GM19438 (cell line): ENCODE results near the gene SYNE2.
"Not testable (repeated sequence)": the region's sequence is repeated elsewhere in the genome, so short reads cannot be mapped to it uniquely, and the experiment has no call there.

ENCODE experiments used
- ATAC-seq: cut with Tn5 transposase; IDR thresholded peaks from one replicate; pipeline ENCODE4 v1.9.1; 2021; ENCODE audit warnings: low read depth; ENCODE audit not compliant: unreplicated experiment

SYNE2 gene

DNA sequence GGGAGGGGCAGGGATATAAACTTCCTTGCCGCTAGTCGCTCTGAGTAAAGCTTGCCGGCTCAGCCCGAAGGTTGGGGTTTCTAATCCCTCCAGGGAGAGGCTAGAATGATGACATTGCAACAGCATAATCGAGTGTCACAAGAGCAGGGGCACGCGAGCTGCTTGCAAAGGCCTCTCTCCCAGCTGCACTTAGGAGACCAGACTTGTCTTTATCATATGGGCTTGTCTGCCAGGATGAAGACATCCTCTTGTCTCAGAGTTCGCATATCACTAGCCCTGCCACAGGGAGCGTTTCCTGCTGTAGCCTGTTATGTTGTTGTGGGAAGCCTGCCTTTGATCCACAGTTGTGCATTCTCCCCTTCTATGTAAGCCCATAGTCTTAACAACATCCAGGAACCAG, 261.4 kb downstream of the SYNE2 start:
- ATAC-seq: no peak

DNA sequence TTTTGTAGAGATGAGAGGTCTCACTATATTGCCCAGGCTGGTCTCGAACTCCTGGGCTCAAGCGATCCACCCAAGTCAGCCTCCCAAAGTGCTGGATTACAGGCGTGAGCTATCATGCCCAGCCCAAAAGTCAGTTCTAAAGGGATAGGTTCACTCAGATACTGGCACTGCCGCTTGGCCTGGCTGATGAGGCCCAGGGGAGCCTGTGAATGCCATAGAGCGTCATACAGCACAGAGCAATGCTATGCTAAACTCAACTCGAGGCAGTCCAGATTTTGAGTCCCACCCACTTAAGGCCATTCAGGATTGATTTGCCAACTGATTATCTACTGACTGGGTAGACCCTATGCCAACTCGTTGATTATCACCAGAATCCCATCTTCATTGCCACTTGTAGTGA, 262.0 kb downstream of the SYNE2 start:
- no peak for ATAC-seq

DNA sequence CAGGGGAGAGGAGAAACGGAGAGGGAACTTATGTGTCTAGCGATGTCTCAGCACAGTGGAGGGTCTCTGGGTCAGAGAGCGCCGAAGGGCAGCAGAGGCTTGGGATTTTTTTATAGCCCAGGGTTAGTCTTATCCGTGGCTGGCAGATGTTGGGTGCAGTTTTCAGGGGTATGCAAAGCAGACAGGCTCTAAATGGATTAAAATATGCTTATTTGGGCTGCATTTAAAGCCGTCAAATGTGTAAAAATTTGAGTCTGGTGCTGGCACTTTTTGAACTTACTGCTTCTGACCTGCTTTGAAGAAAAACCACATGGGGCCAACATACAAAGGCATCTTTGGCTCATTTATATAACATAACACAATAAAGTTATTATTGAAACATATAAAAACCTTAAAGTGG, 262.6 kb downstream of the SYNE2 start:
- no peak for ATAC-seq

DNA sequence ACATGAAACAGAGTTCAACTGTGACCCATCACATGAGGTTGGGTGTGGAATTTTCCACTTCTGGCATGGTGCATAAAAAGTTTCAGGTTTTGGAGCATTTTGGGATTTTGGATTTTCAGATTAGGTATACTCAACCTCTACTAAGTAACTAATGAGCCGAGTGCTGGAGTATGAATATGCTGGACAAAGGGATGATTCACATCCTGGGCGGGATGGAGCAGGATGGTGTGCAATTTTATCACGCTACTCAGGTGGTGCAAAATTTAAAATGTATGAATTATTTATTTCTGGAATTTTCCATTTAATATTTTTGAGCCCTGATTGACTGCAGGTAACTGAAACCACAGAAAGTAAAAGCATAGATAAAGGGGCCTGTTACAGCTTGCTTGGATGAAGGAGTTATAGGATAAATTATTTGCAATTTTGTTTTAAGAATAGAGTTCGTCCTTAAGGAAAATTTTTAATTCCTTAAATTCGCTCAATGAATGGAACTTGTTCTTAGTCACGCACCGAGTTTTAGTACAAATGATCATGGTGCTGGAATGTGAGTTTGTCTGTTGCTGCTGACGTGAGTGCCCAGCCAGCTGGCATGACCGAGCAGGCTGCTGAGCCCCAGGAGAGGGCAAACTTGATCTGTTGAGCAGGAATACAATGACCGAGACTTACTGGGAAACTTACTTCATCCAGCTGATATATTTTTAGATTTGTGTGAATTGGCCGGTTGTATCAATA, 265.0 kb downstream of the SYNE2 start:
- no peak for ATAC-seq

DNA sequence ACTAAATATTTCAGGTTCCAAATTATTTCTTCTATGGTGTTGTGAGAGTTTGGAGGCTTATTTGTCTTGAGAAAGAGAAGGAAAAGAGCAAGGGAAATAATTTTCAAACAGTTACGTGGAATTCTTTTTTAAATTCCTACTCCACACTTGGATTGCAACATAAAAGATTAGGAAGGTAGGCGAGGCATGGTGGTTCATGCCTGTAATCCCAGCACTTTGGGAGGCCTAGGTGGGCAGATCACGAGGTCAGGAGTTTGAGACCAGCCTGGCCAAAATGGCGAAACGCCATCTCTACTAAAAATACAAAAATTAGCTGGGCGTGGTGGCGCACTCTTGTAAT, 265.6 kb downstream of the SYNE2 start:
- ATAC-seq: not testable (repeated sequence)

DNA sequence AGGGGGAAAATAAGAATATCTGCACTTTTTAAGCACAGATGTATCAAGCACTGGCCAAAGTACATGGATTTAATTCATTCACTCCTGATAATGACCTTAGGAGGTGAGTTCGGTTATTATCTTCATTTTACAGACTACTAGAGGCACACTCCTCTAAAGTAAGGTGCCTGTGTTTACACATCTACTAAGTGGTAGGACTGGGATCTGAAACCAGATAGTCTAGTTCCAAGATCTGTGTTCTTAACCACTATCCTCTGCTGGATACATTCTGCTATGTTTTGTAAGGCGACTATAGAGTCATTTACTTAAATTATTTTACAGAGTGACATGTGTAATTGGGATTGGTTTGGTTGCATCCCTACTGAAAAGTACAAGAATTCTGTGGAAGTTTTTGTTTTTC, 266.1 kb downstream of the SYNE2 start:
- no peak for ATAC-seq

DNA sequence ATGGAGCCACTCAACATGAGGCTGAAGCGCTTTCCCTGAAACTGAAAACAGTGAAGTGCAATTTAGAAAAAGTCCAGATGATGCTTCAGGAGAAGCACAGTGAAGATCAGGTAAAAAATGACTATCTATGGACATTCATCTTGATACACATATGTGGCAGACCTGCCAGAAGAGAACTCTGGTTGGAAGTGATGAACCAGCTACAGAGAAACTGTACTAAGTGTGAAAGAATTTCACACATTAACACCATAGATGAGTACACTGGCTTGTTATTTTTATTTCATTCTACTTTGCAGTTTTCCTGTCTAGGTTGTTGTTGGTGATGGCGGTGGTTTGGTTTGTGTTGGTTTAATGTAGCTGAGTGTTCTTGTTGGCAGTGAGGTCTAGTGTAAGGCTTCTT, 266.7 kb downstream of the SYNE2 start:
- ATAC-seq: no peak

DNA sequence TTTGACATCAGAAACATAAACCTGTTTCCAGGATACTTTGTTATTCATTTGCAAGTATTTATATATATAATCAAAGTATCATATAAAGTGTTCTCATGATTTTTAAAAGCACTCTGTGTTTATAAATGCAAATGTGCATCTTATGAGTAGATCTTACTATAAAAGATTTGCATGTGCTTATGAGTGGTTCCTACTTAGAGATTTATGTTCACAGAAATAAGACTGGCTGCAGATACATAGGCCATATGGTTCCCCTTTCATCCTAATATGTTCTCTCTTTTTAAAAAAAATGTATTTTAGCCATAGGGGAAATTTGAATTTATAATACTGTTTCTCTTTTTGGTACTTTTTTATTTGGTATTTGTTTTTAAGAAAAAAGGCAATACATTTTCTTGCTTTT, 267.2 kb downstream of the SYNE2 start:
- no peak for ATAC-seq

DNA sequence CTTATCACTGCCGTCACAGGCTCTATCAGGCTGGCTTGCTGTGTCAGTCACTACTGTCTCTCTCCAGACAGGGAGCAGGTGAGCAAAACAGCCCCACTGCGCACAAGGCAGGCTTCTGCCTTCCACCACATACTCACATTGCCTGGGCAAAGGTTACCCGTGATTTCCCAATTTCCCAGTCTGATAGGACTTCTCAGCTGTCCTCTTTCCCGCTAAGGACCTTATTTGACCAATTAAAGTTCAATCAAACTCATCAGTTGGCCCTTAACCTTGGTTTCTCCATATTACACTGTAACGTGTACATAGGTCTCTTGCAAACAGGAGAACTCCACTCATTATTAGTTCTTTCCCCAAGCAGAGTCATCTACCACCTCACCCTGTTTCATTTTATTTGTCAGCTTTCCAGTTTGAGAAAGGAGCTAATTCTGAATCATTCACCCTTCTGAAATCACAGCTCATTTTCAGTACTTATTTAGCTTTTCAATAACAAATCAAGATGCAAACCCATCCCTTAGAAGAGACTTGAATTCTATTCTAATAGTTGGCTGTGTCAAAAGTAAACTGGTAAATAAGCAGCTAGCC, 270.5 kb downstream of the SYNE2 start:
- no peak for ATAC-seq

DNA sequence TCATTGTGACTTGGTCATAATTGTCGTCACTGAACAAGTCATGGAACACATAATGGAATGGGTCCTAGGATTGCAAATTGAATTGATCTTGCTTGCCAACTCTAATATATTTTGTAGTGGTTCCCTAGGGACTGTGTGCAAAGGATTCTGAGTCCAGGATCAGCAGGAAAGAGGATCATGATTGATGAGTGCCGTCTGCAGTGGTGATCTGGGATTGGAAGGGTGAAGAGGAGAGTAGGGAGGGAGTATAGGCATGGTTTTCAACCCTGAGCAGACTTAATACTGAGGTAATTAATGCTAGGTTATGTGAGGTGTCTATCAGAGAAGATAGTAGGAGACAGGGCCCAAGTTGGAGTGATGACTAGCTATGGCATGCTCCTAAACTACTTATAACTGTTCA, 272.5 kb downstream of the SYNE2 start:
- ATAC-seq: no peak

DNA sequence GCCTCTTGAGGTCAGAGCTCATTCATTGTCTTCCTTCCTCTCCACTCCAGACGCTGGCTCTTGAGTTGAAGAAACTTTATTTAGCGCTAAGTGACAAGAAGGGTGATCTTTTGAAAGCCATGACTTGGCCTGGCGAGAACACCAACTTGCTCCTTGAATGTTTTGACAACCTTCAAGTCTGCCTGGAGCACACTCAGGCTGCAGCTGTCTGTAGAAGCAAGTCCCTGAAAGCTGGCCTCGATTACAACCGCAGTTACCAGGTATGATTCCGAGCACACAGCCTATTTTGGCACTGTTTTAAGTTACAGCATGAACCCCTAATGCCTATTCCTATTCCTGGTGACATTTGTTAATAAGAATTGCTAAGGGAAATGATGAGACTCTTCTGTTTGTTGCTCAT, 273.7 kb downstream of the SYNE2 start:
- no peak for ATAC-seq

DNA sequence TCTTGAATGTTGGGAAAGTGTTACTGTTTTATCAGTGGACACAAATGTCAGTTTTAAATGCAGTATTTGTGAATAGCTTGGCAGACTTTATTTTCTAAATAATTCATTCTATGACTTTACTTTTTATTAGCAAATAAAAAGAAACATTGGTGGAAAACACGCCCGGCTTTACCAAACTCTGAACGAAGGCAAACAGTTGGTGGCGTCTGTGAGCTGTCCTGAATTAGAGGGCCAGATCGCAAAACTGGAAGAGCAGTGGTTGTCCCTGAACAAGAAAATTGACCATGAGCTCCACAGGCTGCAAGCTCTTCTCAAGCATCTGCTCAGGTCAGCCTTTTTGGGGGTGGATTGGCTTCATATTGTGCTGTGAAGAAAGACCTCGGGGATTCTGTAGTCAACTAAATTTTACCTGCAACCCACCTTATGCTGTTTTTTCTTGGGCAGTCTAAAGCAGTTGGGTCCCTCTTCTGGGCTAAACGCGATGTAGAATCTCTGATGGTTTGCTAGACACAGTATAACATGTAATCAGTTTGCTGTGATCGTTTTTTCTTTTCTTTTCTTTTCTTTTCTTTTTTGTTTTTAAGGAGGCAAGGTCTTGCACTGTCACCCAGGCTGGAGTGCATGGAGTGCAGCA, 285.0 kb downstream of the SYNE2 start:
- ATAC-seq: no peak

DNA sequence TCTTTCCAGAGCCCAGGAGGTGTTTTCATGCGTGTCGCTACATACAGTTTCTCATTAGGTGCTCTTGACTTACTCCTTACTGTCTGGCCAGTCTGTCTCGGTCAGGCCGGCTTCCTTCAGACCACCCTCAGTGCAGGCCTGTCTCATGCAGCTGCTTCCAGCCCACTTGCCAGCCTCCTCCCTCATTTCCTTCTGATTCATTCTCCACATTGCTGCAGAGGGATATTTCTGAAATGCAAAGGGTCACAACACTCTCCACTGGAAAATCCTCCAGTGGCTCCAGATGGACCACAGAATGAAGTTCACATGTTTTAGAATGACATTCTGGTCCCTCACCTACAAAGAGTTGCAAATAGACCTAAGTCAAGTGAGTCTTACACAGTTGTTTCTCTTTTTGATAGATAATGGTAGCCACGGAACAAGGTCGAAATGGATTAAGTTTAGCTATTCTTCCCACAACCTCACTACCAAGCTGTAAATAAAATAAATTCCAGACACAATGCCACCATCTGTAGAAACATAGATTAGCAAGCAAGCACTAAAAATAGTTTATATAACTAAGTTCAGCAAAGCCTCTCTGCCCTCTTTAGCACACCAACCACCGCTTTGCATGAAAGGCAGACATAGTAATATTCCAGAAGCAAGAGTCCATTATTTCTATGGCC, 294.5 kb downstream of the SYNE2 start:
- ATAC-seq: no peak

DNA sequence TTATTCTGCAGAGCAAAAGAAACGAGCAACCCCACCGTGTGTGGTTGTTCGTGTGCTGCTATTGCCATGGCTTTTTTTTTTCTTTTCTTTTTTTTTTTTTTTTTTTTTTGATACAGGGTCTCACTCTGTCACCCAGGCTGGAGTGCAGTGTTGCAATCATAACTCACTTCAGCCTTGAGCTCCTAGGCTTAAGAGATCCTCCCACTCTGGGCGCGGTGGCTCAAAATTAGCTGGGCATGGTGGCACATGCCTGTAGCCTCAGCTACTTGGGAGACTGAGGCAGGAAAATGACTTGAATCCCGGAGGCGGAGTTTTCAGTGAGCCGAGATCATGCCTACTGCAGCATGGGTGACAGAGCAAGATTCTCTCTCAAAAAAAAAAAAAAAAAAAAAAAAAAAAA, 297.1 kb downstream of the SYNE2 start:
- no peak for ATAC-seq

DNA sequence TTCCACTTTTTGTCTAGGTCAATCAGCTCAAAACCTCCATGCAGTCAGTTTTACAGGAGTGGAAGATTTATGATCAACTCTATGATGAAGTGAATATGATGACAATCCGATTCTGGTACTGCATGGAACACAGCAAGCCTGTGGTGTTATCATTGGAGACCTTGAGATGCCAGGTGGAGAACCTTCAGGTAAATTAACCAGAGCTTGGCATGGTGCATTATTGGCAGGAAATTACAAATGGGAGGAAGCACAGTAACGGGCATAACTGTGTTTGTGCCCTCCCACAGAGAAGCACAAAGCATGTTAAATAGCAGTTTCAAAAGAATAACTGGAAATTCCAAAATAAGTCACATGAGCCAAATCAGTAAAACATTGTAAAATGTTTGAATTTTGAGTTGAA, 305.8 kb downstream of the SYNE2 start:
- ATAC-seq: no peak

DNA sequence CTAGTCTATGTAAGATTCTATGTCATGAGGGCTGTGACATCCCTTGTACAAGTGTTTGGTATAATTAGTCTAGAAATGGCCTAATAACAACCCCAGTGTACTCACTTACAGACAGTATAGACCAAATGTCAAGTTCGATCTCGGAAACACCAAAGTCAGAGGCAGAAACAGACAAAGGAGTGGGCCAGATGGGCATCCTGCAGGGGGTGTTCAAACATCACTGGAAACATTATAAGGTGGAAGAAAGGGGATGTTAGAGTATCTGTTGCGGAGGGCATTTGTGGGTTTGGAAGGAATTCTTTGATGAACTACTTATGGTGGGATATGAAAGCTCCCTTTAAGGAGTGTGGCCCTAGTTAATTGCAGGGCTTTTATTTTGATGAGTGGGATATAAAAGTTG, 306.8 kb downstream of the SYNE2 start:
- ATAC-seq: no peak

DNA sequence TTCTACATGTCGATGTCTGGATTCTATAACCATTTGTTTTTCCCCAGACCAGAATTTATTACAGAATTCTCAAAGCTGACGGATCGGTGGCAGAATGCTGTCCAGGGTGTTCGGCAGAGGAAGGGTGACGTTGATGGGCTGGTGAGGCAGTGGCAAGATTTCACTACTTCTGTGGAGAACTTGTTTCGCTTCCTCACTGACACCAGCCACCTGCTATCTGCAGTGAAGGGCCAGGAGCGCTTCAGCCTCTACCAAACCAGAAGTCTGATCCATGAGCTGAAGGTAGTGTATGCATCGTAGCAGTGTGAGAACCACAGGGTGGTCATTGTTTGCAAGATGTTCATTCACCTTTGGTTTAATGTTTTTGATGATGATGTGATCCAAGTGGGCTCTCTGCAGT, 317.4 kb downstream of the SYNE2 start:
- no peak for ATAC-seq

DNA sequence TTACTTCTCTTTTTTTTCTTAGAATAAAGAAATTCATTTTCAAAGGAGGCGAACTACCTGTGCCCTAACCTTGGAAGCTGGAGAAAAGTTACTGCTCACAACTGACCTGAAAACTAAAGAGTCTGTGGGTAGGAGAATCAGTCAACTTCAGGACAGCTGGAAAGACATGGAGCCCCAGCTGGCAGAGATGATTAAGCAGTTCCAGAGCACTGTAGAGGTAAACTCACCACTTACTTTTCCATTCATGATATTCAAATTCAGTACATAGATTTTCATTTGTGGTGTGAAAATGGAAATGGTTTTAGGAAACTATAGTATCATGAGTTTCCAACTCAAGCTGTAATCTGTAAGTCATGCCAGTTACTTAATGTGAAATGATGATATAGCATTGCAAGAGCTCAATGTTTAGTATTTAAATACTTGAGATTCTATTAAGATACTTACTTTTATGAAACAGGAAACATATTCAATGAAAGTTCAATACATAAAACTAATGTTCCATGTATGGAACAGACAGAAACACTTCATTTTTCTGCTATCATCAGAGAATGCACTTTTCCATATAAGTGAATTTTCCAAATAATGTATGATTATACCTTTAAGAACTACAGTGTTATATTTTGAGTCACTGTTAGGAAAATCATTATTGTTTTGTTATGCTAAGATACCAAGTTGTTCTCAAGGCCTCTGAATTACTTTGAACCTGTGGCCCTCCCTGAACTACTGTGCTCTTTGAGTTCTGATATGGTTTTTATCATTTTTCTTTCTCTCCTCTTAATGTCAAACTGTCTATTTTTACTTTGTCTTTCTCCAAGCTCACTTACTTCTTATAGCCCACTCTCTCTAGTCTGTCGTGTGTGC, 322.3 kb downstream of the SYNE2 start:
- ATAC-seq: no peak

DNA sequence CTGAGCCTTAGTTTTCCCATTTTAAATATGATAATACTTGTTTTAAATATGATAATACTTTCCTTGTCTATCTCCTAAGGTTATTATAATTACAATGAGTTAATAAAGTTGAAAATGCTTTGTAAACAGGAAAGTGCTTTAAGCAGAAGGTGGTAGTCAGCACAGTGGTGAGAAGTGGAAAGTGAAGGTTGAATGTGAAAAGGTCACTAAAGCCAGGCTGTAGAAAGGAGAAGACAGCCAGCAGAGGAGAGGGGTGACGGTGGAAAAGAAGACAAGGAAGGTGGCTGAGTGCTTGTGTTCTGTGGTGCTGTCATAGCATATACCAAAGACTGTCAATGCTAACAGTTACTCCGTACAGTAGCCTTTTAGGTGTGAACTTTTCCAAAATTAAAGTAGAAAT, 323.5 kb downstream of the SYNE2 start:
- no peak for ATAC-seq

DNA sequence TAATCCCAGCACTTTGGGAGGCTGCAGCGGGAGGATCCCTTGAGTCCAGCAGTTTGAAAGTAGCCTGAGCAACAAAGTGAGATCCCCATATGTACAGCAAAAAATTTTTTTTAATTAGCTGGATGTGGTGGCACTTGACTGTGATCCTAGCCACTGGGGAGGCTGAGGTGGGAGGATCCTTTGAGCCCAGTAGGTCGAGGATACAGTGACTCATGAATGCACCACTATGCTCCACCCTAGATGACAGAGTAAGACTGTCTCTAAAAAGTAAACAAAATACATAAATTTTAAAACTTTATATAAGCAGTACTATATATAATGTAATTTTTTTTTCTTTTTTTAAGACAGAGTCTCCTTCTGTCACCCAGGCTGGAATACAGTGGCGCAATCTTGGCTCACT, 326.0 kb downstream of the SYNE2 start:
- no peak for ATAC-seq

DNA sequence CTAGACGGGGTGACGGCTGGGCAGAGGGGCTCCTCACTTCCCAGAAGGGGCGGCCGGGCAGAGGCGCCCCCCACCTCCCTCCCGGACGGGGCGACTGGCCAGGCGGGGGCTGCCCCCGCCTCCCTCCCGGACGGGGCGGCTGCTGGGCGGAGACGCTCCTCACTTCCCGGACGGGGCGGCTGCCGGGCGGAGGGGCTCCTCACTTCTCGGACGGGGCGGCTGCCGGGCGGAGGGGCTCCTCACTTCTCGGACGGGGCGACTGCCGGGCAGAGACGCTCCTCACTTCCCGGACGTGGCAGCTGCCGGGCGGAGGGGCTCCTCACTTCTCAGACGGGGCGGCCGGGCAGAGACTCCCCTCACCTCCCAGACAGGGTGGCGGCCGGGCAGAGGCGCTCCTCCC, 330.1 kb downstream of the SYNE2 start:
- ATAC-seq: not testable (repeated sequence)
